K562 (cell line): ENCODE results near the gene RGMA. TPM values are rescaled to one million over a fixed set of nuclear protein-coding genes. Genes with fewer than 3 reads are reported as not detected.

ENCODE experiments used
- ATF3 ChIP-seq, 2 experiments: fragments of 450-650 bp in 1 of 2; sonication (generic) in 1 of 2; formaldehyde crosslinking in 1 of 2; IDR thresholded peaks in 1 of 2; conservative IDR thresholded peaks in 1 of 2; 2 replicates each; pipeline versions ENCODE4 v1.6.1 to v1.8.1; 2016 to 2023; ENCODE audit warnings: mild to moderate bottlenecking in 2 of 2, moderate library complexity in 2 of 2, inconsistent platforms in 1 of 2, missing genetic modification reagents in 1 of 2
- CC2D1A ChIP-seq: fragments of 450-650 bp; IDR thresholded peaks from 2 replicates; pipeline ENCODE4 v1.6.1; 2017; ENCODE audit warnings: mild to moderate bottlenecking
- EP400 ChIP-seq: fragments of 450-650 bp; IDR thresholded peaks from 2 replicates; pipeline ENCODE4 v1.6.1; 2017; ENCODE audit warnings: antibody characterized with exemption, mild to moderate bottlenecking, moderate library complexity
- HNRNPUL1 ChIP-seq: fragments of 200-400 bp; formaldehyde crosslinking; IDR thresholded peaks from 2 replicates; pipeline ENCODE4 v1.6.1; 2017; ENCODE audit warnings: low read length
- JUN ChIP-seq, 2 experiments: sonication (generic) in 1 of 2; formaldehyde crosslinking in 1 of 2; IDR thresholded peaks; 2 replicates each; pipeline versions ENCODE4 v1.6.1 to v1.8.0; 2012 to 2022; ENCODE audit warnings: borderline replicate concordance in 2 of 2, mild to moderate bottlenecking in 2 of 2, improper control_type of control experiment in 1 of 2, low read depth in 1 of 2, low read length in 1 of 2, missing genetic modification reagents in 1 of 2
- MED1 ChIP-seq: sonication (generic); formaldehyde crosslinking; IDR thresholded peaks from 2 replicates; pipeline ENCODE4 v1.8.1; 2023; ENCODE audit warnings: missing genetic modification reagents, borderline replicate concordance
- MGA ChIP-seq: fragments of 450-650 bp; IDR thresholded peaks from 2 replicates; pipeline ENCODE4 v1.6.1; 2016; ENCODE audit warnings: mild to moderate bottlenecking, moderate library complexity
- NFE2L1 ChIP-seq: fragments of 450-650 bp; IDR thresholded peaks from 2 replicates; pipeline ENCODE4 v1.6.1; 2016; ENCODE audit warnings: missing genetic modification characterization, low read depth, mild to moderate bottlenecking, missing compliant biosample characterization, moderate library complexity, borderline replicate concordance
- PHF21A ChIP-seq: fragments of 450-650 bp; IDR thresholded peaks from 2 replicates; pipeline ENCODE4 v1.6.1; 2017; ENCODE audit warnings: low read depth, borderline replicate concordance
- POLR2B ChIP-seq: fragments of 450-650 bp; IDR thresholded peaks from 2 replicates; pipeline ENCODE4 v1.6.1; 2018; ENCODE audit warnings: low read depth; ENCODE audit not compliant: partially characterized antibody
- SIN3B ChIP-seq: fragments of 450-650 bp; IDR thresholded peaks from 2 replicates; pipeline ENCODE4 v1.6.1; 2017; ENCODE audit warnings: low read depth, mild to moderate bottlenecking, moderate library complexity
- SMAD1 ChIP-seq: fragments of 150-350 bp; IDR thresholded peaks from 2 replicates; pipeline ENCODE4 v1.6.1; 2014; ENCODE audit warnings: low read length, low read depth; ENCODE audit not compliant: partially characterized antibody
- ZNF584 ChIP-seq: fragments of 200-800 bp; sonication (Bioruptor generic); IDR thresholded peaks from 2 replicates; pipeline ENCODE4 v1.6.1; 2016; ENCODE audit warnings: low read depth, mild to moderate bottlenecking, missing genetic modification characterization, missing compliant biosample characterization
- ZNF586 ChIP-seq: fragments of 450-650 bp; formaldehyde crosslinking; conservative IDR thresholded peaks from 2 replicates; pipeline ENCODE4 v1.4.0; 2020; ENCODE audit warnings: mild to moderate bottlenecking, moderate library complexity
- ZNF695 ChIP-seq: fragments of 450-650 bp; formaldehyde crosslinking; IDR thresholded peaks from 2 replicates; pipeline ENCODE4 v1.4.0; 2020; ENCODE audit warnings: mild to moderate bottlenecking, moderate library complexity
- ZNF696 ChIP-seq: fragments of 250-450 bp; sonication (Bioruptor Pico); conservative IDR thresholded peaks from 2 replicates; pipeline ENCODE4 v1.4.0; 2020; ENCODE audit warnings: mild to moderate bottlenecking, moderate library complexity
- ZNF79 ChIP-seq: fragments of 250-450 bp; sonication (Bioruptor Pico); IDR thresholded peaks from 2 replicates; pipeline ENCODE4 v1.4.0; 2020; ENCODE audit warnings: low read depth, mild to moderate bottlenecking, moderate library complexity
- polyA plus RNA-seq, 8 experiments: library from polyadenylated mRNA; depleted of rRNA in 4 of 8; stranded (reverse) in 5 of 8; unstranded in 3 of 8; fragments of >200 nt; fragmentation: Nextera tagmentation in 2 of 8; fragmentation: Illumina TruSeq in 1 of 8; extraction: Ambion mirVana in 2 of 8; extraction: Trizol in 1 of 8; gene quantifications; 2 replicates each; pipeline versions ENCODE4 v1.2.1 to v1.2.3, GENCODE V29; 2011 to 2014; ENCODE audit warnings: inconsistent platforms in 1 of 8, missing spikeins in 1 of 8
- total RNA-seq, 7 experiments: library from RNA; depleted of rRNA in 6 of 7; stranded (reverse); fragments of >200 nt in 6 of 7; fragmentation: Illumina TruSeq in 2 of 7; extraction: Trizol in 2 of 7; gene quantifications; 2 replicates each; pipeline versions ENCODE4 v1.2.1 to v1.2.3, GENCODE V29; 2011 to 2021; ENCODE audit warnings: low replicate concordance in 1 of 7

The RGMA gene
- total and polyA plus RNA-seq, 9 of the 15 experiments (the other 6 are each of a cell fraction or from before 2014, with no cell fraction given): 0.03 to 0.05 (median 0.03) TPM; not detected in 6

- peak; percentile 80 for TF ChIP-seq MGA
- TF ChIP-seq EP400: peak; percentile 37; the same call in 1 of the 2 replicates
- no peak for TF ChIP-seq ZNF696 (CRISPR knock-in tag)
- TF ChIP-seq NFE2L1 (tag): no peak
- no peak for TF ChIP-seq SIN3B
- no peak for TF ChIP-seq PHF21A
- no peak for TF ChIP-seq ZNF79 (CRISPR knock-in tag)
- TF ChIP-seq SMAD1: no peak
- no peak for TF ChIP-seq POLR2B
- TF ChIP-seq ZNF695: no peak
- TF ChIP-seq ZNF584: peak; percentile 84; the same call in 1 of the 2 replicates
- TF ChIP-seq MED1: no peak
- TF ChIP-seq CC2D1A: no peak
- no peak for TF ChIP-seq HNRNPUL1
- TF ChIP-seq ZNF586 (CRISPR knock-in tag): no peak
- peak; percentile 60; the same call in 1 of the 2 replicates for TF ChIP-seq ATF3 (IDR thresholded peaks at IDR 0.05)
- no peak for TF ChIP-seq ATF3 (CRISPR knock-in tag; conservative IDR thresholded peaks at IDR 0.05)
- no peak for TF ChIP-seq JUN (IDR thresholded peaks at IDR 0.05; ENCODE audit: borderline replicate concordance, low read depth, low read length)
- no peak for TF ChIP-seq JUN (CRISPR knock-in tag; IDR thresholded peaks at IDR 0.05; ENCODE audit: borderline replicate concordance)
Observed at GRCh38 chr15:93027413-93027812, 61.6 kb downstream of the RGMA start (continued).
